K562 (cell line): ENCODE results near the gene CHST14. TPM values are rescaled to one million over a fixed set of nuclear protein-coding genes. Genes with fewer than 3 reads are reported as not detected.
A peak's percentile ranks its signal among the peaks of the same experiment; 100 is the strongest.

Source experiments
- ARID2 ChIP-seq: fragments of 450-650 bp; IDR thresholded peaks from 2 replicates; pipeline ENCODE4 v1.6.1; 2017; ENCODE audit warnings: antibody characterized with exemption, mild to moderate bottlenecking
- CC2D1A ChIP-seq: fragments of 450-650 bp; IDR thresholded peaks from 2 replicates; pipeline ENCODE4 v1.6.1; 2017; ENCODE audit warnings: mild to moderate bottlenecking
- CHD4 ChIP-seq: fragments of 200-600 bp; sonication (generic); IDR thresholded peaks from 3 replicates; pipeline ENCODE4 v1.6.1; 2012; ENCODE audit warnings: low read depth, mild to moderate bottlenecking, mixed read lengths, low read length, inconsistent platforms; ENCODE audit not compliant: insufficient read depth, insufficient replicate concordance, poor library complexity, severe bottlenecking
- CSDE1 ChIP-seq, 2 experiments: fragments of 450-650 bp; IDR thresholded peaks; 2 replicates each; pipeline ENCODE4 v1.6.1; 2016; ENCODE audit warnings: mild to moderate bottlenecking in 1 of 2
- FOXJ3 ChIP-seq: sonication (generic); formaldehyde crosslinking; IDR thresholded peaks from 2 replicates; pipeline ENCODE4 v1.4.0; 2020; ENCODE audit warnings: mild to moderate bottlenecking, missing genetic modification reagents
- KLF1 ChIP-seq: fragments of 450-650 bp; IDR thresholded peaks from 2 replicates; pipeline ENCODE4 v1.6.1; 2016; ENCODE audit warnings: missing genetic modification characterization, missing compliant biosample characterization
- KLF6 ChIP-seq: fragments of 250-450 bp; sonication (Bioruptor Pico); IDR thresholded peaks from 2 replicates; pipeline ENCODE4 v1.4.0; 2020; ENCODE audit warnings: mild to moderate bottlenecking, moderate library complexity, borderline replicate concordance
- MCM5 ChIP-seq: fragments of 450-650 bp; IDR thresholded peaks from 2 replicates; pipeline ENCODE4 v1.6.1; 2016; ENCODE audit warnings: low read depth
- NR2C1 ChIP-seq, 2 experiments: fragments of 450-650 bp; IDR thresholded peaks; 2 replicates each; pipeline ENCODE4 v1.6.1; 2017; ENCODE audit warnings: mild to moderate bottlenecking in 2 of 2, antibody characterized with exemption in 1 of 2, inconsistent platforms in 1 of 2, missing compliant biosample characterization in 1 of 2, missing genetic modification characterization in 1 of 2
- SIN3B ChIP-seq: fragments of 450-650 bp; IDR thresholded peaks from 2 replicates; pipeline ENCODE4 v1.6.1; 2017; ENCODE audit warnings: low read depth, mild to moderate bottlenecking, moderate library complexity
- SREBF1 ChIP-seq: fragments of 150-350 bp; IDR thresholded peaks from 2 replicates; pipeline ENCODE4 v1.6.1; 2014; ENCODE audit warnings: antibody characterized with exemption, low read depth, low read length, borderline replicate concordance
- SREBF2 ChIP-seq: sonication (generic); formaldehyde crosslinking; IDR thresholded peaks from 2 replicates; pipeline ENCODE4 v1.4.0; 2020; ENCODE audit warnings: mild to moderate bottlenecking, missing genetic modification reagents
- SUPT5H ChIP-seq: fragments of 450-650 bp; IDR thresholded peaks from 2 replicates; pipeline ENCODE4 v1.6.1; 2016
- TAF7 ChIP-seq: fragments of 450-650 bp; IDR thresholded peaks from 2 replicates; pipeline ENCODE4 v1.6.1; 2016; ENCODE audit warnings: missing genetic modification characterization, missing compliant biosample characterization
- TFAM ChIP-seq: fragments of 250-450 bp; sonication (Bioruptor Pico); conservative IDR thresholded peaks from 2 replicates; pipeline ENCODE4 v1.5.0; 2021; ENCODE audit warnings: mild to moderate bottlenecking, moderate library complexity
- ZEB2 ChIP-seq: fragments of 450-650 bp; IDR thresholded peaks from 2 replicates; pipeline ENCODE4 v1.6.1; 2016
- ZNF316 ChIP-seq: fragments of 450-650 bp; IDR thresholded peaks from 2 replicates; pipeline ENCODE4 v1.6.1; 2016
- ZNF347 ChIP-seq: fragments of 450-650 bp; formaldehyde crosslinking; IDR thresholded peaks from 2 replicates; pipeline ENCODE4 v1.4.0; 2020; ENCODE audit warnings: low read depth, mild to moderate bottlenecking, moderate library complexity
- polyA plus RNA-seq, 8 experiments: library from polyadenylated mRNA; depleted of rRNA in 4 of 8; stranded (reverse) in 5 of 8; unstranded in 3 of 8; fragments of >200 nt; fragmentation: Nextera tagmentation in 2 of 8; fragmentation: Illumina TruSeq in 1 of 8; extraction: Ambion mirVana in 2 of 8; extraction: Trizol in 1 of 8; gene quantifications; 2 replicates each; pipeline versions ENCODE4 v1.2.1 to v1.2.3, GENCODE V29; 2011 to 2014; ENCODE audit warnings: inconsistent platforms in 1 of 8, missing spikeins in 1 of 8
- total RNA-seq, 7 experiments: library from RNA; depleted of rRNA in 6 of 7; stranded (reverse); fragments of >200 nt in 6 of 7; fragmentation: Illumina TruSeq in 2 of 7; extraction: Trizol in 2 of 7; gene quantifications; 2 replicates each; pipeline versions ENCODE4 v1.2.1 to v1.2.3, GENCODE V29; 2011 to 2021; ENCODE audit warnings: low replicate concordance in 1 of 7
- TF ChIP-seq, protein P1 (sequence below): fragments of 450-650 bp; IDR thresholded peaks from 2 replicates; pipeline ENCODE4 v1.6.1; 2016; ENCODE audit warnings: low read depth
- TF ChIP-seq, protein P2 (sequence below): IDR thresholded peaks from 2 replicates; pipeline ENCODE4 v1.6.1; 2014; ENCODE audit warnings: antibody characterized with exemption
- TF ChIP-seq, protein P3 (sequence below): fragments of 250-450 bp; sonication (Bioruptor Pico); IDR thresholded peaks from 2 replicates; pipeline ENCODE4 v1.4.0; 2020; ENCODE audit warnings: mild to moderate bottlenecking, moderate library complexity

Gene CHST14
- total and polyA plus RNA-seq, 9 of the 15 experiments (the other 6 are each of a cell fraction or from before 2014, with no cell fraction given), result 1.6 to 12.1 (median 4.5) TPM

DNA sequence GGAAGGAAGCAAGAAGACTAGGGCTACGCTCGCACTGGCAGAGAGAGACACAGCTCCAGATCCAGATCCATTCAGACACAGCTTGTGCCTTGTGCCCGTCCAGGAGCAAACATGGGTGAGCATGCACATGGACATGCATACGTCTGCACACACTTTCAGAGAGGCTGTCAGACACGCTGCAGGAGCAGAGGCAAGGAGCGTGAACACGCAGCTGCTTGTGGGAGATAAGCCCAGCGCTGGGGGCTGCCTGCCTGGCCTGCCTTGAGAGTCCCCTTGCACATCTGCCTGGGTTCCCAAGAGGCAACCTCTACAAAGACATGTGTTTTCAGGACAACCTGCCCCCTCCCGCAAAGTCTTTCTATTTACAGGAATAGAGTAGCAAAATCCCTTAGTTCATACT, 43.6 kb upstream of the CHST14 start (continued):
- TF ChIP-seq, protein P1, sequence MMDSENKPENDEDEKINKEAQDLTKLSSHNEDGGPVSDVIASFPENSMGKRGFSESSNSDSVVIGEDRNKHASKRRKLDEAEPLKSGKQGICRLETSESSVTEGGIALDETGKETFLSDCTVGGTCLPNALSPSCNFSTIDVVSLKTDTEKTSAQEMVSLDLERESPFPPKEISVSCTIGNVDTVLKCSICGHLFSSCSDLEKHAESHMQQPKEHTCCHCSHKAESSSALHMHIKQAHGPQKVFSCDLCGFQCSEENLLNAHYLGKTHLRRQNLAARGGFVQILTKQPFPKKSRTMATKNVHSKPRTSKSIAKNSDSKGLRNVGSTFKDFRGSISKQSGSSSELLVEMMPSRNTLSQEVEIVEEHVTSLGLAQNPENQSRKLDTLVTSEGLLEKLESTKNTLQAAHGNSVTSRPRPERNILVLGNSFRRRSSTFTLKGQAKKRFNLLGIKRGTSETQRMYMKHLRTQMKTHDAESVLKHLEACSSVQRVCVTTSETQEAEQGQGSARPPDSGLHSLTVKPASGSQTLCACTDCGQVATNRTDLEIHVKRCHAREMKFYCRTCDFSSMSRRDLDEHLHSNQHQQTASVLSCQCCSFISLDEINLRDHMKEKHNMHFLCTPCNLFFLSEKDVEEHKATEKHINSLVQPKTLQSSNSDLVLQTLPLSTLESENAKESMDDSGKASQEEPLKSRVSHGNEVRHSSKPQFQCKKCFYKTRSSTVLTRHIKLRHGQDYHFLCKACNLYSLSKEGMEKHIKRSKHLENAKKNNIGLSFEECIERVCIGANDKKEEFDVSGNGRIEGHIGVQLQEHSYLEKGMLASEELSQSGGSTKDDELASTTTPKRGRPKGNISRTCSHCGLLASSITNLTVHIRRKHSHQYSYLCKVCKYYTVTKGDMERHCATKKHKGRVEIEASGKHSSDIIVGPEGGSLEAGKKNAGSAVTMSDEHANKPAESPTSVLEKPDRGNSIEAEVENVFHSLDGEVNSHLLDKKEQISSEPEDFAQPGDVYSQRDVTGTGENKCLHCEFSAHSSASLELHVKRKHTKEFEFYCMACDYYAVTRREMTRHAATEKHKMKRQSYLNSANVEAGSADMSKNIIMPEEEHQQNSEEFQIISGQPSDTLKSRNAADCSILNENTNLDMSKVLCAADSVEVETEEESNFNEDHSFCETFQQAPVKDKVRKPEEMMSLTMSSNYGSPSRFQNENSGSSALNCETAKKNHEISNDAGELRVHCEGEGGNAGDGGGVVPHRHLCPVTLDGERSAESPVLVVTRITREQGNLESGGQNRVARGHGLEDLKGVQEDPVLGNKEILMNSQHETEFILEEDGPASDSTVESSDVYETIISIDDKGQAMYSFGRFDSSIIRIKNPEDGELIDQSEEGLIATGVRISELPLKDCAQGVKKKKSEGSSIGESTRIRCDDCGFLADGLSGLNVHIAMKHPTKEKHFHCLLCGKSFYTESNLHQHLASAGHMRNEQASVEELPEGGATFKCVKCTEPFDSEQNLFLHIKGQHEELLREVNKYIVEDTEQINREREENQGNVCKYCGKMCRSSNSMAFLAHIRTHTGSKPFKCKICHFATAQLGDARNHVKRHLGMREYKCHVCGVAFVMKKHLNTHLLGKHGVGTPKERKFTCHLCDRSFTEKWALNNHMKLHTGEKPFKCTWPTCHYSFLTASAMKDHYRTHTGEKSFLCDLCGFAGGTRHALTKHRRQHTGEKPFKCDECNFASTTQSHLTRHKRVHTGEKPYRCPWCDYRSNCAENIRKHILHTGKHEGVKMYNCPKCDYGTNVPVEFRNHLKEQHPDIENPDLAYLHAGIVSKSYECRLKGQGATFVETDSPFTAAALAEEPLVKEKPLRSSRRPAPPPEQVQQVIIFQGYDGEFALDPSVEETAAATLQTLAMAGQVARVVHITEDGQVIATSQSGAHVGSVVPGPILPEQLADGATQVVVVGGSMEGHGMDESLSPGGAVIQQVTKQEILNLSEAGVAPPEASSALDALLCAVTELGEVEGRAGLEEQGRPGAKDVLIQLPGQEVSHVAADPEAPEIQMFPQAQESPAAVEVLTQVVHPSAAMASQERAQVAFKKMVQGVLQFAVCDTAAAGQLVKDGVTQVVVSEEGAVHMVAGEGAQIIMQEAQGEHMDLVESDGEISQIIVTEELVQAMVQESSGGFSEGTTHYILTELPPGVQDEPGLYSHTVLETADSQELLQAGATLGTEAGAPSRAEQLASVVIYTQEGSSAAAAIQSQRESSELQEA, result no peak
- no peak for TF ChIP-seq SREBF1
- no peak for TF ChIP-seq SUPT5H
- no peak for TF ChIP-seq KLF6 (CRISPR knock-in tag)
- no peak for TF ChIP-seq CSDE1 (IDR thresholded peaks at IDR 0.05)
- TF ChIP-seq, protein P2, sequence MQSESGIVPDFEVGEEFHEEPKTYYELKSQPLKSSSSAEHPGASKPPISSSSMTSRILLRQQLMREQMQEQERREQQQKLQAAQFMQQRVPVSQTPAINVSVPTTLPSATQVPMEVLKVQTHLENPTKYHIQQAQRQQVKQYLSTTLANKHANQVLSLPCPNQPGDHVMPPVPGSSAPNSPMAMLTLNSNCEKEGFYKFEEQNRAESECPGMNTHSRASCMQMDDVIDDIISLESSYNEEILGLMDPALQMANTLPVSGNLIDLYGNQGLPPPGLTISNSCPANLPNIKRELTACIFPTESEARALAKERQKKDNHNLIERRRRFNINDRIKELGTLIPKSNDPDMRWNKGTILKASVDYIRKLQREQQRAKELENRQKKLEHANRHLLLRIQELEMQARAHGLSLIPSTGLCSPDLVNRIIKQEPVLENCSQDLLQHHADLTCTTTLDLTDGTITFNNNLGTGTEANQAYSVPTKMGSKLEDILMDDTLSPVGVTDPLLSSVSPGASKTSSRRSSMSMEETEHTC, result no peak
- TF ChIP-seq SREBF2 (CRISPR knock-in tag), result no peak
- TF ChIP-seq TFAM (CRISPR knock-in tag), result no peak
- peak; percentile 13; the same call in 1 of the 2 replicates for TF ChIP-seq CC2D1A
- TF ChIP-seq, protein P3, sequence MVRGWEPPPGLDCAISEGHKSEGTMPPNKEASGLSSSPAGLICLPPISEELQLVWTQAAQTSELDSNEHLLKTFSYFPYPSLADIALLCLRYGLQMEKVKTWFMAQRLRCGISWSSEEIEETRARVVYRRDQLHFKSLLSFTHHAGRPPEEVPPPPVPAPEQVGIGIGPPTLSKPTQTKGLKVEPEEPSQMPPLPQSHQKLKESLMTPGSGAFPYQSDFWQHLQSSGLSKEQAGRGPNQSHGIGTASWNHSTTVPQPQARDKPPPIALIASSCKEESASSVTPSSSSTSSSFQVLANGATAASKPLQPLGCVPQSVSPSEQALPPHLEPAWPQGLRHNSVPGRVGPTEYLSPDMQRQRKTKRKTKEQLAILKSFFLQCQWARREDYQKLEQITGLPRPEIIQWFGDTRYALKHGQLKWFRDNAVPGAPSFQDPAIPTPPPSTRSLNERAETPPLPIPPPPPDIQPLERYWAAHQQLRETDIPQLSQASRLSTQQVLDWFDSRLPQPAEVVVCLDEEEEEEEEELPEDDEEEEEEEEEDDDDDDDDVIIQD, result no peak
- no peak for TF ChIP-seq CHD4
- no peak for TF ChIP-seq MCM5
- no peak for TF ChIP-seq ZNF347
- TF ChIP-seq KLF1, result no peak
- no peak for TF ChIP-seq FOXJ3 (CRISPR knock-in tag)
- TF ChIP-seq ZNF316, result no peak
- TF ChIP-seq SIN3B, result no peak
- TF ChIP-seq ARID2, result no peak
- no peak for TF ChIP-seq TAF7 (tag)
- no peak for TF ChIP-seq ZEB2
- no peak for TF ChIP-seq NR2C1 (IDR thresholded peaks at IDR 0.05)
- TF ChIP-seq NR2C1 (tag; IDR thresholded peaks at IDR 0.05), result no peak
